Stimulated activated CD4-positive, alpha-beta T cell treated with anti-CD3 and anti-CD28 coated beads, Interleukin-12 subunit alpha, Interleukin-12 subunit beta, amount 100 ng/mL, for 48 hours (primary cell): ENCODE data around the gene RASA4B.
A peak's percentile ranks its signal among the peaks of the same experiment; 100 is the strongest.
"Not testable (repeated sequence)": the region's sequence is repeated elsewhere in the genome, so short reads cannot be mapped to it uniquely, and the experiment has no call there.

Experiments used
- DNase-seq, 3 donors: peaks; one replicate each; pipeline ENCODE4 v3.0.0-alpha.2; 2020; ENCODE audit warnings: low read depth in 2 of 3, low spot score in 1 of 3

Gene RASA4B

GRCh38 chr7:102511860-102512522, 5.6 kb downstream of the RASA4B start:
- not testable (repeated sequence) for DNase-seq

GRCh38 chr7:102510575-102510974, 7.0 kb downstream of the RASA4B start:
- not testable (repeated sequence) for DNase-seq

- not testable (repeated sequence) for DNase-seq
These were observed 10.0 kb downstream of the RASA4B start for GRCh38 chr7:102507410-102508088.

GRCh38 chr7:102505298-102506185, 12.0 kb downstream of the RASA4B start:
- DNase-seq = not testable (repeated sequence)

- DNase-seq = not testable (repeated sequence)
These were observed 14.4 kb downstream of the RASA4B start for GRCh38 chr7:102503141-102503540.

- not testable (repeated sequence) for DNase-seq
These were observed 19.3 kb downstream of the RASA4B start for GRCh38 chr7:102498321-102498720.

GRCh38 chr7:102497308-102497707, 20.3 kb downstream of the RASA4B start:
- not testable (repeated sequence) for DNase-seq

GRCh38 chr7:102496861-102497260, 20.7 kb downstream of the RASA4B start:
- not testable (repeated sequence) for DNase-seq

GRCh38 chr7:102494473-102495149, 23.0 kb downstream of the RASA4B start:
- DNase-seq = not testable (repeated sequence)

GRCh38 chr7:102494026-102494425, 23.6 kb downstream of the RASA4B start:
- DNase-seq = not testable (repeated sequence)

- not testable (repeated sequence) for DNase-seq
These were observed 24.2 kb downstream of the RASA4B start for GRCh38 chr7:102493220-102493935.

- peak in 2 of 3 donors; percentile 64 to 65 for DNase-seq
These were observed 27.0 kb downstream of the RASA4B start for GRCh38 chr7:102490529-102491075.

- DNase-seq = not testable (repeated sequence)
These were observed 33.3 kb downstream of the RASA4B start for GRCh38 chr7:102484317-102484716.

- not testable (repeated sequence) for DNase-seq
These were observed 35.6 kb downstream of the RASA4B start for GRCh38 chr7:102481962-102482361.

- DNase-seq = not testable (repeated sequence)
These were observed 37.5 kb downstream of the RASA4B start for GRCh38 chr7:102479982-102480637.

GRCh38 chr7:102479209-102479584, 38.4 kb downstream of the RASA4B start:
- DNase-seq = not testable (repeated sequence)

- DNase-seq = peak; percentile 74 to 100 (median 86)
These were observed 39.0 kb downstream of the RASA4B start, which contains the start of gene POLR2J for GRCh38 chr7:102478314-102479208. Gene POLR2J, minus strand, starts transcription at chr7:102478922. Its CDS starts 62 bp downstream, at chr7:102478860.

- DNase-seq = not testable (repeated sequence)
These were observed 42.7 kb downstream of the RASA4B start for GRCh38 chr7:102474736-102475435.
